GM19455 (cell line): ENCODE measurements around the gene MICALL2.

ENCODE experiments used
- ATAC-seq: cut with Tn5 transposase; IDR thresholded peaks from one replicate; pipeline ENCODE4 v1.9.1; 2021; ENCODE audit not compliant: unreplicated experiment

MICALL2 gene

GRCh38 chr7:1419310-1419634, 40.0 kb downstream of the MICALL2 start:
- ATAC-seq, result no peak

DNA sequence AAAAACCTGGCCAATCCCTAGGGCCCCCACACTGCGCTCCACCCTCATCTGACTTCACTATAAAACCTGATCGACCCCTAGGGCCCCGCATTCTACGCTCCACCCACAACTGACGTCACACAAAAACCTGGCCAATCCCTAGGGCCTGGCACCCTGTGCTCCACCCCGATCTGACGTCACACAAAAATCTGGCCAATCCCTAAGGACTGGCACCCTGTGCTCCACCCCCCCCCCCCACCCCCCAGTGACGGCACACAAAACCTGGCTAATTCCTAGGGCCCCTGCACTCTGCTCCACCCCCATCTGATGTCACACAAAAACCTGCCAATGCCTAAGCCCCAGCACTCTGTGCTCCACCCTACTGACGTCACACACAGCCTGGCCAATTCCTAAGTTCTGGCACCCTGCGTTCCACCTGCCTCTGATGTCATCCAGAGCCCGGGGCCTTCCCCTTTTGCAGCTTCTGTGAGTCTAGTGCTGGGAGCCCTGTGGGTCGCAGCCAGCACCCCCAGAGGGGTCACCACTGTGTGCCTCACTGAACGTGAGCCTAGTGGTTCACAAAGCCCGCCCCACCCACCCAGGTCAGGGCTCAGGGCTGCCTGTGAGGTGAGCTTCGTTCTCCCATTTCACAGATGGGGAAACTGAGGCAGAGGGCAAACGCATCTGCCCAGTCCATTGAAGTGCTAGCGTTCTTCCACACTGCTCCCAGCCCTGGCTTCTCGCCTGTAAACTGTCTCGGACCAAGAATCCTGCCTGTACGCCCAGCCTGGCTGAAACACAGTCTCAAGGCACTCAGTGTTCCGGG, 40.6 kb downstream of the MICALL2 start:
- ATAC-seq, result no peak

GRCh38 chr7:1415389-1415990, 43.8 kb downstream of the MICALL2 start:
- no peak for ATAC-seq

DNA sequence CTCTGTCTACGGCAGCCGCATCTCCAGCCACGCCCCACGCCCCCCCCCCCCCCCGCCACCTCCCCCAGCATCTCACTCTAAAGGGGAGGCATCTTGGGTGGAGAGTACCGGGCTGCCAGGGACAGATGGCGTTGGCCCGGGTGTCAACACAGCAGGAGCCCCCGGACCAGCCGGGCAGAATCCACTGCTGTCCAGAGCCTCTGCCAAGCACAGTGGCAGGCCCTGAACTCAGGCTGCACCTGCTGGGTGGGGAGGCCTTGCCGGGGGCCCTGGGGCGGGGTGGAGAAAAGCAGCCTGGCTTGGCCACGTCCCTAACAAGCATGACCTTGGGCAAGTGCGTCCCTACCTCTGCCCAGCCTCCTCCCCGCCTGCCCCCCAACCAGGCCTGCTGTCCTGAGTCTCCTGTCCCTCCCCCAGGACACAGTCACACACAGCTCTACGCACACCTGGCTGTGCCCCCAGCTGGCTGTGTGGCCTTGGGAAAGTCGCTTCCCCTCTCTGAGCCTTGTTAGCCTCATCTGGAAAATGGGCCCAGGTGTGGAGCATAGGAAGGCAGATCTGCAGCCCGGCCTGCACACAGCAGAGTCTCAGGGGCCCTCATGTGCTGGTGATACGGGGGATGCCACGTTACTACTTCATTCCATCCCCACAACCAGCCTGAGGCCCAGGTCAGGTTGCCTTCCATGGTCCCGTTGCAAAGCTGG, 45.2 kb downstream of the MICALL2 start:
- no peak for ATAC-seq

- no peak for ATAC-seq
These were observed 46.7 kb downstream of the MICALL2 start for GRCh38 chr7:1412322-1413261.

DNA sequence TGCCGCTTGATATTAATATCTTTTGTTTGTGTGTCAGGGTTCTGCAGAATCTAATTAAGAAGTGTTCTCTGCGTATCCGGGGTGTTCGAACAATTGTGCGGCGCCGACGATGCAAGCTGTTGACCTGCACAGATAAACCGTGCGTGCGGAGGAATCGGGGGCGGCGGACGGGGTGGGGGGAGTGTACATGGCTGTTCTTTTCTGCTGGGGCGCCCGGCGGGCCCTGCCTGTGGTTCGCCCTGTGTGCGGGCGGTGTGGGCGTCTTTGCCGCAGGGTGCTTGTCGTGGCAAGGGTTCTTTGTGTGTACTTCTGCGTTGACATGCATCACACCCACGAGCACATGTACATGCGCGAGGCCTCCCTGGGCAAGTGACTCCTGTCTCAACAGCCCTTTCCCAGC, 47.9 kb downstream of the MICALL2 start:
- no peak for ATAC-seq

- ATAC-seq, result no peak
These were observed 48.3 kb downstream of the MICALL2 start for GRCh38 chr7:1410992-1411391.

DNA sequence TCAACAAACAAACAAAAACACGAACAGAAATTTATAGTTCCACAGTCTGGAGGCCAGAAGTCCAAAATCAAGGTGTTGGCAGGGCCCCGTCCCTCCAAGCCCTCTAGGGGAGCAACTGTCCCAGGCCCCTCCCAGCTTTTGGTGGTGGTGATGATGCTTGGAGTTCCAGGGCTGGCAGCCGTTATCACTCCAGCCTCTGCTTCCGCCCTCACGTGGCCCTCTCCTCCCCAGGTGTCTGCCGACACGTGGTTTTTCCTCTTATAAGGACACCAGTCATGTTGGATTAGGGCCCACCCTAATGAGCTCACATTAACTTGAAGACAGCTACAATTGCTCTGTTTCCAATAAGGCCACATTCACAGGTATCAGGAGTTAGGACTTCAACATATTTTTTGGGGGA, 49.7 kb downstream of the MICALL2 start:
- ATAC-seq, result no peak

DNA sequence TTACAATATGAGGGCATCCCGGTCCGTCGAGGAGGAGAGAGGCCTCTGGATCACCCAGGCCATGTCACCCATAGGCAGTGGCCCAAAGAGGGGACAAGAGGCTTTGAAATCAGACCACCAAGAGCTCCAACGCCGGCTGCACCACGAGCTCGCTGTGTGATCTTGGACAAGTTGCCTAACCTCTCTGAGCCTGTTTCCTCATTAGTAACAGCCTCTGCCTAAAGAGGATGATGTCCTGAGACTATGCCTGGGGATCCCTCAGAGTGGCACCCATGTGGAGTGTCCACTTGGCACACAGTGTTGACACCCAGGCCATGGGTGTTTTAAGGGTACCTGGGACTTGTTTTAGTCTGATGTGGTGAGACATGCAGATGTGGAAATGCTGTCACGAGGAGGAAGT, 50.8 kb downstream of the MICALL2 start:
- ATAC-seq, result no peak

GRCh38 chr7:1407892-1408291, 51.4 kb downstream of the MICALL2 start:
- ATAC-seq, result no peak

GRCh38 chr7:1404898-1405548, 54.2 kb downstream of the MICALL2 start:
- no peak for ATAC-seq

- ATAC-seq, result no peak
These were observed 54.8 kb downstream of the MICALL2 start for GRCh38 chr7:1404460-1404809.

- no peak for ATAC-seq
These were observed 55.4 kb downstream of the MICALL2 start for GRCh38 chr7:1403638-1404459.

DNA sequence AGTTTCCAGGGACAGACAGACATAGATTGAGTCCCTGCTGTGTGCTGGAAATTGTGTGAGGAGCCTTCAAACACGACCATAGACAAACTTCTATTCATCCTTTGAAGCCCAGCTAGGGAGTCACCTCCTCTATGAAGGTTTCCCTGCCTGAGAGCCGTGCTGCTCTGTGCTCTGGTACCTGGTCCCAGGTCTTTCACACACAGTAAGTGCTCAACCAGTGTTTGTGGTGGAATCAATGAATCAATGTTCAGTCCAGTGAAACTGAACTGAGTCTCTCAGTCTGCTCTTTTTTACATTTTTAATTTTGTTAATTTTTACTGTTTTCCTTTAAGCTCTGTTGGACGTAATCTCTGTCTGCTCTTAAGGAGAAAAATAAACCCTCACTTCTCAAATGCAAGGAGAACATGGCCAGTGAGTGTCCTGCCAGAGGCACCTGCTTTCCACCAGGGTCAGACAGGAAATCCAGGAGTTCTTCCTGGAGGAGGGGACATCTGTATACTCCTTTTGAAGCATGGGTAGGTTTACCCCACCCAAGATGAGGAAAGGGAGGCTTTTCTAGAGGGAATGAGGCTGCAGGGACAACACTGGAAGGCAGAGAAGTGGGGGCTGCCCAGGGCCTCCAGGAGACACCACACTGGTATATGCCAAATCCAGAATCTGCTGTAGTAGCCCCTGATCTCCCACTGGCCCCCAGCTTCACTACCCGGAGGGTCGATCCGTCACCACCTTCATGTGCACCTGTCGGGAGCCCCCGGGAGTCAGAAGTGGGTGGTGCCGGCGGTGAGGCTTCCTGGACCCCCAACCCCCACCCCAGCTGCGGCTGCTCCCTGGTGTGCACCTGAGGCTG, 56.3 kb downstream of the MICALL2 start:
- ATAC-seq, result no peak

- no peak for ATAC-seq
These were observed 57.0 kb downstream of the MICALL2 start for GRCh38 chr7:1402110-1402790.

DNA sequence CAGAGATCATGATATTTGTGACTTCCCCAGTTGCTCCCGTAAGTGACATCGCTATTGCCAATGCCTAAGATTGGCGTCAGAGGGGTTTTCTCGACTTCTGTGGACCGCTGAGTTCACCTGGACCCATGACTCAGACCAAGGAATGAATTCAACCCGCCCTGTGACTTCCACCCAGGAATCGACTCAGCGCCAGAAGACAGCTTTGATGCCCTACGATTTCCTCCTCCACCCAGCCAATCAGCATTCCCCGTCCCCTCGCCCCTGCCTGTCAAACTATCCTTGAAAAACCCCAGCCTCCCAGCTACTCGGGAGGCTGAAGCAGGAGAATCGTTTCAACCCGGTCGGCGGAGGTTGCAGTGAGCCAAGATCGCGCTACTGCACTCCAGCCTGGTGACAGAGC, 58.3 kb downstream of the MICALL2 start:
- no peak for ATAC-seq

DNA sequence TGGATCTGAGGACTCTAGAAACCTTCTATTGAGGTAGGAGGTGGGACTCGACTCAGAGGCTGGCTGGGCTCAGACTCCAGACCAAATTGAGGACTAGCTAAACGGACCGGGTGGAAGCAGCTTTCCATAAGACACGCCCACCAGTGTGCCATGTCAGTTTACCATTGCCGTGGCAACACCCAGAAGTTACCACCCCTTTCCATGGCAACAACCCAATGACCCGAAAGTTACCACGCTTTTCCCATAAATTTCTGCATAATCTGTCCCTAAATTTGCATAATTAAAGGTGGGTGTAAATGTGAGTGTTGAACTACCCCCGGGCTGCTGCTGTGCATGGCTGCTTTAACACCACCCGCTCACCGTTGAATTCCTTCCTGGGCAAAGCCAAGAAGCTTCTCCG, 58.9 kb downstream of the MICALL2 start:
- no peak for ATAC-seq
